ENCODE data around the gene KLHL29.

KLHL29 gene

GRCh38 chr2:23435250-23436035 lies 50.5 kb downstream of the KLHL29 start:
- H4K8ac ChIP-seq (ENCODE audit: low read depth, low read length): no peak overlapping the region
- no peak overlapping the region for H2BK12ac ChIP-seq (ENCODE audit: low read length)
- no peak overlapping the region for H3K14ac ChIP-seq (ENCODE audit: low read length)
- no peak overlapping the region for H3K4me2 ChIP-seq (ENCODE audit: insufficient read depth, low read length, poor library complexity, severe bottlenecking)
- no peak overlapping the region for H3K27ac ChIP-seq (replicated peaks; ENCODE audit: low read length)
- no CpG with 5 or more reads among the region's 9 CpGs for WGBS, 2 donors (ENCODE audit: extremely low coverage in 2 of 2, insufficient read length in 2 of 2, insufficient replicate concordance in 1 of 2)
- no peak overlapping the region for H2BK120ac ChIP-seq (ENCODE audit: low read depth, low read length)
- no peak overlapping the region for H4K91ac ChIP-seq (ENCODE audit: low read depth, low read length, poor library complexity)
- H3K27me3 ChIP-seq (ENCODE audit: control insufficient read depth in 3 of 3, insufficient read depth in 3 of 3, low read depth in 1 of 3, low read length in 3 of 3): no peaks in the 10 kb centered on the region
- no peak overlapping the region for H3K4ac ChIP-seq (ENCODE audit: low read length)
- no peak for DNase-seq (ENCODE audit: low spot score)
- H3K4me1 ChIP-seq (ENCODE audit: control insufficient read depth in 2 of 2, insufficient read depth in 1 of 2, low read depth in 1 of 2, low read length in 2 of 2): peaks cover 0 to 12% of the 10 kb centered on the region in 2 donors
- no peaks in the 10 kb centered on the region for H3K36me3 ChIP-seq (replicated peaks in 1 of 2; ENCODE audit: control insufficient read depth in 2 of 2, insufficient read depth in 2 of 2, low read length in 2 of 2)
- no peak overlapping the region for H2AFZ ChIP-seq (ENCODE audit: low read length)
- no peak overlapping the region for H2AK5ac ChIP-seq (ENCODE audit: low read depth, low read length)
- no peak overlapping the region for H3K18ac ChIP-seq (ENCODE audit: low read length)
- no peak overlapping the region for H2BK5ac ChIP-seq (ENCODE audit: low read length)
- no peaks in the 10 kb centered on the region for H3K79me1 ChIP-seq (ENCODE audit: low read depth, low read length)
- H3K23ac ChIP-seq (ENCODE audit: low read depth, low read length, poor library complexity): no peak overlapping the region
- no peak overlapping the region for H2BK15ac ChIP-seq (ENCODE audit: low read length)
- H3K9me3 ChIP-seq (replicated peaks in 1 of 2; ENCODE audit: control insufficient read depth in 2 of 2, insufficient read depth in 1 of 2, low read depth in 1 of 2, low read length in 2 of 2): peaks cover 0 to 5% of the 10 kb centered on the region in 2 donors
- H3K4me3 ChIP-seq (ENCODE audit: low read length in 2 of 2): no peak overlapping the region
- no peak overlapping the region for H3K9ac ChIP-seq (ENCODE audit: low read depth, low read length, poor library complexity)

GRCh38 chr2:23436346-23437098 lies 51.5 kb downstream of the KLHL29 start:
- no peak overlapping the region for H2BK120ac ChIP-seq (ENCODE audit: low read depth, low read length)
- H3K27me3 ChIP-seq (ENCODE audit: control insufficient read depth in 3 of 3, insufficient read depth in 3 of 3, low read depth in 1 of 3, low read length in 3 of 3): no peaks in the 10 kb centered on the region
- no peak overlapping the region for H2BK15ac ChIP-seq (ENCODE audit: low read length)
- no peak for DNase-seq (ENCODE audit: low spot score)
- H4K8ac ChIP-seq (ENCODE audit: low read depth, low read length): no peak overlapping the region
- no peak overlapping the region for H3K4ac ChIP-seq (ENCODE audit: low read length)
- no peak overlapping the region for H3K18ac ChIP-seq (ENCODE audit: low read length)
- H2AFZ ChIP-seq (ENCODE audit: low read length): no peak overlapping the region
- H2AK5ac ChIP-seq (ENCODE audit: low read depth, low read length): no peak overlapping the region
- H3K9me3 ChIP-seq (replicated peaks in 1 of 2; ENCODE audit: control insufficient read depth in 2 of 2, insufficient read depth in 1 of 2, low read depth in 1 of 2, low read length in 2 of 2): peaks cover 2 to 5% of the 10 kb centered on the region in 2 donors
- H3K9ac ChIP-seq (ENCODE audit: low read depth, low read length, poor library complexity): no peak overlapping the region
- no peaks in the 10 kb centered on the region for H3K79me1 ChIP-seq (ENCODE audit: low read depth, low read length)
- H3K27ac ChIP-seq (replicated peaks; ENCODE audit: low read length): no peak overlapping the region
- no peak overlapping the region for H2BK12ac ChIP-seq (ENCODE audit: low read length)
- no peak overlapping the region for H3K23ac ChIP-seq (ENCODE audit: low read depth, low read length, poor library complexity)
- H3K4me2 ChIP-seq (ENCODE audit: insufficient read depth, low read length, poor library complexity, severe bottlenecking): no peak overlapping the region
- H3K14ac ChIP-seq (ENCODE audit: low read length): no peak overlapping the region
- H3K4me1 ChIP-seq (ENCODE audit: control insufficient read depth in 2 of 2, insufficient read depth in 1 of 2, low read depth in 1 of 2, low read length in 2 of 2): peaks cover 0 to 12% of the 10 kb centered on the region in 2 donors
- no peak overlapping the region for H2BK5ac ChIP-seq (ENCODE audit: low read length)
- H4K91ac ChIP-seq (ENCODE audit: low read depth, low read length, poor library complexity): no peak overlapping the region
- no peaks in the 10 kb centered on the region for H3K36me3 ChIP-seq (replicated peaks in 1 of 2; ENCODE audit: control insufficient read depth in 2 of 2, insufficient read depth in 2 of 2, low read length in 2 of 2)
- no CpG with 5 or more reads among the region's 16 CpGs for WGBS, 2 donors (ENCODE audit: extremely low coverage in 2 of 2, insufficient read length in 2 of 2, insufficient replicate concordance in 1 of 2)
- H3K4me3 ChIP-seq (ENCODE audit: low read length in 2 of 2): no peak overlapping the region

GRCh38 chr2:23441414-23441813 lies 56.4 kb downstream of the KLHL29 start:
- Histone ChIP-seq H3K4me1 (ENCODE audit: control insufficient read depth in 2 of 2, insufficient read depth in 1 of 2, low read depth in 1 of 2, low read length in 2 of 2) (peaks cover 0 to 1% of the 10 kb centered on the region in 2 donors), H2BK5ac (ENCODE audit: low read length) (no peak overlapping the region), H3K27me3 (ENCODE audit: control insufficient read depth in 3 of 3, insufficient read depth in 3 of 3, low read depth in 1 of 3, low read length in 3 of 3) (peaks cover 0 to 2% (median 0%) of the 10 kb centered on the region in 3 experiments), H3K9ac (ENCODE audit: low read depth, low read length, poor library complexity) (no peak overlapping the region), H3K27ac (replicated peaks; ENCODE audit: low read length) (no peak overlapping the region), H3K36me3 (replicated peaks in 1 of 2; ENCODE audit: control insufficient read depth in 2 of 2, insufficient read depth in 2 of 2, low read length in 2 of 2) (no peaks in the 10 kb centered on the region), H4K91ac (ENCODE audit: low read depth, low read length, poor library complexity) (no peak overlapping the region), H3K4me3 (ENCODE audit: low read length in 2 of 2) (peak overlapping the region in 1 of 2 donors; percentile 50), H2AK5ac (ENCODE audit: low read depth, low read length) (no peak overlapping the region), H3K9me3 (replicated peaks in 1 of 2; ENCODE audit: control insufficient read depth in 2 of 2, insufficient read depth in 1 of 2, low read depth in 1 of 2, low read length in 2 of 2) (peaks cover 4 to 10% of the 10 kb centered on the region in 2 donors), H4K8ac (ENCODE audit: low read depth, low read length) (no peak overlapping the region), H3K79me1 (ENCODE audit: low read depth, low read length) (no peaks in the 10 kb centered on the region), H3K23ac (ENCODE audit: low read depth, low read length, poor library complexity) (no peak overlapping the region), H2BK120ac (ENCODE audit: low read depth, low read length) (no peak overlapping the region), H3K18ac (ENCODE audit: low read length) (no peak overlapping the region), H2BK15ac (ENCODE audit: low read length) (no peak overlapping the region), H3K14ac (ENCODE audit: low read length) (no peak overlapping the region), H2AFZ (ENCODE audit: low read length) (no peak overlapping the region), H3K4ac (ENCODE audit: low read length) (no peak overlapping the region), H2BK12ac (ENCODE audit: low read length) (no peak overlapping the region), H3K4me2 (ENCODE audit: insufficient read depth, low read length, poor library complexity, severe bottlenecking) (no peak overlapping the region)
- WGBS, 2 donors (ENCODE audit: extremely low coverage in 2 of 2, insufficient read length in 2 of 2, insufficient replicate concordance in 1 of 2): no CpG with 5 or more reads among the region's 1 CpG
- no peak for DNase-seq (ENCODE audit: low spot score)

- no peak overlapping the region for H3K4me2 ChIP-seq (ENCODE audit: insufficient read depth, low read length, poor library complexity, severe bottlenecking)
- no peak overlapping the region for H4K8ac ChIP-seq (ENCODE audit: low read depth, low read length)
- H3K9me3 ChIP-seq (replicated peaks in 1 of 2; ENCODE audit: control insufficient read depth in 2 of 2, insufficient read depth in 1 of 2, low read depth in 1 of 2, low read length in 2 of 2): peaks cover 4 to 5% of the 10 kb centered on the region in 2 donors
- H3K4ac ChIP-seq (ENCODE audit: low read length): no peak overlapping the region
- H3K79me1 ChIP-seq (ENCODE audit: low read depth, low read length): no peaks in the 10 kb centered on the region
- no peak overlapping the region for H4K91ac ChIP-seq (ENCODE audit: low read depth, low read length, poor library complexity)
- H2BK12ac ChIP-seq (ENCODE audit: low read length): no peak overlapping the region
- peaks cover 0 to 2% (median 0%) of the 10 kb centered on the region in 3 experiments for H3K27me3 ChIP-seq (ENCODE audit: control insufficient read depth in 3 of 3, insufficient read depth in 3 of 3, low read depth in 1 of 3, low read length in 3 of 3)
- no CpG with 5 or more reads among the region's 4 CpGs for WGBS, 2 donors (ENCODE audit: extremely low coverage in 2 of 2, insufficient read length in 2 of 2, insufficient replicate concordance in 1 of 2)
- H2BK15ac ChIP-seq (ENCODE audit: low read length): no peak overlapping the region
- no peak overlapping the region for H3K4me3 ChIP-seq (ENCODE audit: low read length in 2 of 2)
- H3K9ac ChIP-seq (ENCODE audit: low read depth, low read length, poor library complexity): no peak overlapping the region
- no peak overlapping the region for H3K18ac ChIP-seq (ENCODE audit: low read length)
- no peak overlapping the region for H2AK5ac ChIP-seq (ENCODE audit: low read depth, low read length)
- DNase-seq (ENCODE audit: low spot score): no peak
- no peak overlapping the region for H2BK120ac ChIP-seq (ENCODE audit: low read depth, low read length)
- H2AFZ ChIP-seq (ENCODE audit: low read length): no peak overlapping the region
- no peak overlapping the region for H3K14ac ChIP-seq (ENCODE audit: low read length)
- no peak overlapping the region for H3K27ac ChIP-seq (replicated peaks; ENCODE audit: low read length)
- H2BK5ac ChIP-seq (ENCODE audit: low read length): no peak overlapping the region
- no peak overlapping the region for H3K23ac ChIP-seq (ENCODE audit: low read depth, low read length, poor library complexity)
- H3K4me1 ChIP-seq (ENCODE audit: control insufficient read depth in 2 of 2, insufficient read depth in 1 of 2, low read depth in 1 of 2, low read length in 2 of 2): peaks cover 0 to 3% of the 10 kb centered on the region in 2 donors
- no peaks in the 10 kb centered on the region for H3K36me3 ChIP-seq (replicated peaks in 1 of 2; ENCODE audit: control insufficient read depth in 2 of 2, insufficient read depth in 2 of 2, low read length in 2 of 2)
Measured at GRCh38 chr2:23445450-23445868, 60.5 kb downstream of the KLHL29 start.
